SHP77 treated with DMSO at 0.1 percent for 48 hours (cell line): ENCODE results near the gene ZDHHC4.
A peak's percentile ranks its signal among the peaks of the same experiment; 100 is the strongest.
"Not testable (repeated sequence)": the region's sequence is repeated elsewhere in the genome, so short reads cannot be mapped to it uniquely, and the experiment has no call there.

Source experiments
- DNase-seq: peaks from one replicate; lab custom pipeline; 2025; lab: John Stamatoyannopoulos, UW

The ZDHHC4 gene

DNA sequence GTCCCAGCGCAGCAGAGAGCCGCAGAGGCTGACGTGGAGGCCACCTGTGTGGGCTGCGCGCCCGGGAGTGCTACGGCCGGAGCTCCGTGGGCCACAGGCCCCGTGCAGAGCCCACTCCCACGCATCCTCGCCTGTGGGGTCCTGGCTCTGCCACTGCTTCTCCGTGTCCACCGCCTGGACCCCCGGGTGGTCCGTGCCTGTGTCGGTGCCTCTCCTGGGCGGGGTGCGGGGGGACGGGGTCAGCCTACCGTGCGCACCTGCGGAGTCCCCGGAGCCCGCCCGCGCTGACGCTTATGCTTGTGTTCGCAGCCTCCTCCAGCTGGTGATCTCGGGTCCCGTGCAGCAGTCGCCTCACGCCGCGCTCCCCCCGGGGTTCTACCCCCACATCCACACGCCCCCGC lies 30.4 kb downstream of the ZDHHC4 start:
- DNase-seq, result no peak

DNA sequence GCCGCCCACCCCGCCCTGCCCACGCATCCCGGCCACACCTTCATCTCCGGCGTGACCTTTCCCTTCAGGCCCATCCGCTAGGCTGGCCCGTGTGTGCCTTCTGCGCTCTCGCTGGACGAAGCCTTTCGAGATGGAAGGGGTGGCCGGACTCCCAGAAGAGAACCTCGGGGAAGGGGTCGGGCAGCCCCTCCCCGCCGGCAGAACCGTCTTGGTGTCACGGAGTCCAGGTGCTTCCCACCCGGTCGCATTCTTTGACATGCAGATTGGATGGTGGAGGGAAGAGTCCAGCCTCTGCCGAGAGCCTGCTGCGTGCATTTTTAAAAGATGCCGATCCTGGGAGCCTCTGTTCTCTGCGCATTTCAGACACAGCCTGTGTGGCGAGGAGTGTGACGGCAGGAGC lies 30.8 kb downstream of the ZDHHC4 start:
- DNase-seq, result no peak

- no peak for DNase-seq
These were observed 31.5 kb downstream of the ZDHHC4 start for GRCh38 chr7:6608794-6609193.

GRCh38 chr7:6612819-6613218 lies 35.6 kb downstream of the ZDHHC4 start:
- no peak for DNase-seq

DNA sequence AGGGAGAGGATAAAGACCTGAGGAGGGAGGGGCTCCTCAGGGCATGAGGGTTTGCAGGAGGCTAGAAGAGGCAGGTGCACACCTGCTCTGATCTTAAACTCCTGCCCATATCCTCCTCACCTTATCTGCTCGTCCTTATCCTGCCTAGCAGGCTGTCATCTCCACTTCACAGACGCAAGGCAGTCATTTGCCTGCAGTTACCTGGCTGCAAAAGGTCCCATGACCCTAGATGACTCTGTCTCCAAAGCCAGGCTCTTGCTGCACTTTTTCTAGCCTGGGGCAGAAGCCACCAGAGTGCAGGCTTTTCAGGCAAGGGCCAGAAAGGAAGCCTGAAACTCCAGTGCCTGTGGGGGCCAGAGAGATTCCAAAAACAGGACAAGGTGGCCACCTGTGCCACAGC lies 36.5 kb downstream of the ZDHHC4 start:
- no peak for DNase-seq

DNA sequence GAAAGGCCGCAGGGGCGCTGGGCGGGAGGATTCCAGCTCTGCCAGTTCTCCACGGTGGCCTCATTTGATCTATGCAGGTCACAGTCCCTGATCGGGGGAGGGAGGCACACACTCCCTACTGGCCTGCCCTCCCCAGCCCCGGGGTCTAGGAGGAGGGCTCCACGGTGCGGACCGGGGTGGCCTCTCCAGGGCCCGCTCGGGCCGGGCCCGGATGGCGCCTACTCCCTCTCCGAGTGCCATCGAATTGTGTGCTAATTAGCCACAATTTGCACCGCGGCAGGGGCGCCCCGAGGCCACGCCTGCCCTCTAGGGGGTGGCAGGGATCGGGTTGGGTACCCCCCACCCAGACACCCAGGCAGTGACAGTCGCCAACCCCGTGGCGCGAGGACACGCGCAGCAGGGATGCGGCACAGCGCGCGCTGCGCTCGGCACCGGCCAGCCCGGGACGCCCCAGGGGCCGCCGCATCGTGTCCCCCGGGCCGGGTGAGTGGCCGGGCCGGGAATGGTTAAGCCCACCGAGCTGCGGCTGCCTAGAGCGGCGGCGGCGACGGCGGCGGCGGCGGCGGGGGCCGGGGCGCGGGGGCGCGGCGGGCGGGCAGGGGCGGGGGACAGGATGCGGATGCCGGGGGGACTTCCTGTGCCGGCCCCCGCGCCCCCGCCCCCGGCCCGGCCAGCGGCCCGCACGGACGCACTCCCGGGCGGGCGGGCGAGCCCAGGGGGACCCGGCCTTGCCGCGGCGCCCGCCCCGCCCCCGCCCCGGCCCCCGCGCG lies 37.9 kb downstream of the ZDHHC4 start, which contains the start of gene ZNF853:
ZNF853 (plus strand) TSS at position 658 of the 770 bp plus-strand sequence. CDS start 565 bp downstream, outside the sequence.
- DNase-seq, result no peak

GRCh38 chr7:6615723-6616555 lies 38.7 kb downstream of the ZDHHC4 start:
- peak; percentile 69 for DNase-seq

- DNase-seq, result no peak
These were observed 39.8 kb downstream of the ZDHHC4 start for GRCh38 chr7:6616854-6617643.

GRCh38 chr7:6618621-6619020 lies 41.4 kb downstream of the ZDHHC4 start:
- DNase-seq, result no peak

- no peak for DNase-seq
These were observed 42.7 kb downstream of the ZDHHC4 start for GRCh38 chr7:6619961-6620360.

DNA sequence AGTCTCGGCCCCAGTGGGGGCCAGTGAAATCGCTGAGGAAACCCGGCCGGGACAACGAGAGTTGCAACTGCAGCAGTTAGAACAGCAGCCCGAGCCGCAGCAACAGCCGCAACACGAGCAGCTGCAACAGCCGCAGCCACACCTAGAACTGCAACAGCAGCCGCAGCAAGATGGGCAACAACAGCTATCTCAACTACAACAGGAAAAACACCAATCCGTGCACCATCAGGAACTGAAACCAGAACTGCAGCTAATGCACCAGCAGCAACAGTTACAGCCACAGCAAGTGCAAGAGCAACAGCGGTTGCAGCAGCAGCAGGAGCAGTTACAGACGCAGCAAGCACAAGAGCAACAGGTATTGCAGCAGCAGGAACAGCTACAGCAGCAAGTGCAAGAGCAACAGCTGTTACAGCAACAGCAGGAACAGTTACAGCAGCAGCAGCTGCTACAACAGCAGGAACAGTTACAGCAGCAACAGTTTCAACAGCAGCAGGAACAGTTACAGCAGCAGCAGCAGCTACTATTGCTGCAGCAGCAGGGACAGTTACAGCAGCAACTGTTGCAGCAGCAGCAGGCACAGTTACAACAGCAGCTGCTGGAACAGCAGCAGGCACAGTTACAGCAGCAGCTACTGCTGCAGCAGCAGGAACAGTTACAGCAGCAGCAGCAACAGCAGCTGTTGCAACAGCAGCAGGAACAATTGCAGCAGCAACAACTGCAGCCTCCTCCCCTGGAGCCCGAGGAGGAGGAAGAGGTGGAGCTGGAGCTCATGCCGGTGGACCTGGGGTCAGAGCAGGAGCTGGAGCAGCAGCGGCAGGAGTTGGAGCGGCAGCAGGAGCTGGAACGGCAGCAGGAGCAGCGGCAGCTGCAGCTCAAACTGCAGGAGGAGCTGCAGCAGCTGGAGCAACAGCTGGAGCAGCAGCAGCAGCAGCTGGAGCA lies 44.2 kb downstream of the ZDHHC4 start:
- DNase-seq, result no peak

- DNase-seq, result no peak
These were observed 45.0 kb downstream of the ZDHHC4 start for GRCh38 chr7:6622134-6622710.

DNA sequence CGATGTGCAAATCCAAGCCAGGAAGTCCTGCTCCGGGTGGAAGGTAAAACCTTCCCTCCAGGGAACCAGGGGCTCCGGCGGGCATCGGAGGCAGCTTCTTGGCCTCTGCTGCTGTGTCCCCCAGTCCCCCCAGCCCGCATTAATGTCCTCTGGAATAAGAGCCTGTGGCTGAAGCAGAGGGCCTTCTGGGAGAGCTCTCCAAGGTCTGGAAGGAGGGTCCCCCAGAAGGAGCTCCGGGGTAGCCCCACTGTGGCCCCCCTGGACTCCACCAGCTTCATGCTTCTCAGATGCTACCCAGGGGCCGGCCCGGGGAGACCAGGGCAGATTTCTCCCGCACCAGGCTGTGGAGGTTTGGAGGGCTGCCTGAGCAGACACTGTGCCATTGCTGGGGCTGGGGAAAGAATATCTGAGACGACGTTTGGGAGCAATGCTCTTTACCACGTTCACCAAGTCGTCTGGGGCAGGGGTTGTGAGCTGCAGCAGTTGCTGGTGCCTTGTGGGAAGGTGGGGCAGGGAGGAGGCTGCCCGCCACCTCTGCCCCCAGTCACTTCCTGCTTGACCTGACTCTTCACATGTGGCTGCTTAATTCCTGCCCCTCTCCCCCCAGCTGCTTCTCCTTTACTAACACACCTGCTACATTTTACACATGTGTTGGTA lies 46.5 kb downstream of the ZDHHC4 start:
- no peak for DNase-seq

- DNase-seq, result no peak
These were observed 47.0 kb downstream of the ZDHHC4 start for GRCh38 chr7:6624246-6624611.

GRCh38 chr7:6628045-6628444 lies 50.8 kb downstream of the ZDHHC4 start:
- DNase-seq, result peak; percentile 73

DNA sequence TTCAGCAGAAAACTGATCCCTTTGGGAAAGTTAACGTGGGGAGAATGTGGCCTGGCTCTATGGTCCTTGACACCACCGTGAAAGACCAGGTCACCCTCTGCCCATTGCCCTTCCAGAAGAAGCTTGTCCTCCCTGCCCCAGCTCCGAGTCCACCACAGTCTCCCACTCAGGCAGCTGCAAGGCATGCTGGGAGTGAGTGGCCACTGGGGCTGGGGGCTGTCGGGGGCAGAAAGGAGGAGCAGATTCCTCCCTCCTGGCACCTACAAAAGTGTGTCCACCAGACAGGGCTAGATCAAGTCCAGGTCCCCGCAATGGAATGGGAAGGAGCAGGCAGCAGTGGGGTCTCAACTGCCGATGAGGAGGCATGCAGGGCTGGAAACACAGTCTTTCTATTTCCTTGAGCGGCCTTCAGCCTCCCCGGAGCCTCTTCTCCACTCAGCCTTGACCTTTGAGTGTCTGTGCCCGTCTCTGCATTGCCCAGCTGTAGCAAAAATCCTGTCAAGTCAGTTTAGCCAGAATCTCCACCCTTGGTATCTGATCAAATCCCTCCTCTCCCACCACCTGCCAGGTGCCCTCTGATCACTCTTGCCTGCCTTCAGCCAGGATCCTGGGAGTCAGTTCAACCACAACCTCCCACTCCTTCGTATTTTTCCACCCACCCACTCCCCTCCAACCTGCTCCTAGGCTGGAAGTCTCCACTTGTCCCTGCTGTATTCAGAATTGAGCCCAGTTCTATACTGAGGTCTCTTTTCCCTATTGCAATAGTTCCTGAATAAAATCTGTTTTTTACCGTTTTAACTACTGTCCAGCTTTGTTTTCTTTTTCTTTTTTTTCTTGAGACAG lies 53.0 kb downstream of the ZDHHC4 start:
- DNase-seq, result no peak

- no peak for DNase-seq
These were observed 54.4 kb downstream of the ZDHHC4 start for GRCh38 chr7:6631605-6632004.

GRCh38 chr7:6634021-6634420 lies 56.8 kb downstream of the ZDHHC4 start:
- DNase-seq, result no peak

DNA sequence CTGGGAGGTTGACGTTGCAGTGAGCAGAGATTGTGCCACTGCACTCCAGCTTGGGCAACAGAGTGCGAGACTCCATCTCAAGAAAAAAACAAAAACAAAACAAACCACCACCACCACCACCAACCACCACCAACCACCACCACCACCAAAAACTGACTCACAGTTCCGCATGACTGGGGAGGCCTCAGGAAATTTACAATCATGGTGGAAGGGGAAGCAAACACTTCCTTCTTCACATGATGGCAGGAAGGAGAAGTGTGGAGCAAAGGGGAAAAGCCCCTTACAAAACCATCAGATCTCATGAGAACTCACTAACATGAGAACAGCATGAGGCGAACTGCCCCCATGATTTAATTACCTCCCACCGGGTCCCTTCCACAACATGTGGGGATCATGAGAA lies 57.7 kb downstream of the ZDHHC4 start:
- not testable (repeated sequence) for DNase-seq
